GM21515 (cell line): ENCODE results near the gene TALDO1.

ENCODE experiments used
- ATAC-seq: cut with Tn5 transposase; IDR thresholded peaks from one replicate; pipeline ENCODE4 v1.9.1; 2021; ENCODE audit not compliant: unreplicated experiment

The TALDO1 gene

GRCh38 chr11:786235-787083 lies 39.2 kb downstream of the TALDO1 start:
- no peak for ATAC-seq

GRCh38 chr11:787084-787675 lies 39.9 kb downstream of the TALDO1 start:
- ATAC-seq: no peak

GRCh38 chr11:788009-788640 lies 40.9 kb downstream of the TALDO1 start:
- ATAC-seq: no peak

- no peak for ATAC-seq
These were observed 42.0 kb downstream of the TALDO1 start for GRCh38 chr11:788953-789940.

- no peak for ATAC-seq
These were observed 42.7 kb downstream of the TALDO1 start, which contains the start of gene CEND1 for GRCh38 chr11:789943-790342. Gene CEND1, minus strand, starts transcription at chr11:790090. Its CDS starts 1,514 bp downstream, at chr11:788576.

GRCh38 chr11:790721-791564 lies 43.7 kb downstream of the TALDO1 start:
- no peak for ATAC-seq

- ATAC-seq: no peak
These were observed 44.6 kb downstream of the TALDO1 start for GRCh38 chr11:791658-792534.

- ATAC-seq: no peak
These were observed 45.2 kb downstream of the TALDO1 start for GRCh38 chr11:792535-792821.

GRCh38 chr11:792873-793272 lies 45.6 kb downstream of the TALDO1 start:
- ATAC-seq: no peak

GRCh38 chr11:793556-793955 lies 46.3 kb downstream of the TALDO1 start:
- no peak for ATAC-seq

GRCh38 chr11:794013-794765 lies 46.9 kb downstream of the TALDO1 start:
- ATAC-seq: no peak

GRCh38 chr11:794766-795633 lies 47.7 kb downstream of the TALDO1 start:
- ATAC-seq: no peak

- ATAC-seq: no peak
These were observed 48.6 kb downstream of the TALDO1 start for GRCh38 chr11:795634-796564.

- no peak for ATAC-seq
These were observed 49.5 kb downstream of the TALDO1 start for GRCh38 chr11:796565-797295.

- ATAC-seq: peak; percentile 43
These were observed 50.2 kb downstream of the TALDO1 start for GRCh38 chr11:797296-798092.
